Measurements from ENCODE around the gene PASK. TPM values are rescaled to one million over a fixed set of nuclear protein-coding genes. Genes with fewer than 3 reads are reported as not detected.

Gene PASK
- total RNA-seq, 1 experiment from 2014 or later = 80.9 TPM

DNA sequence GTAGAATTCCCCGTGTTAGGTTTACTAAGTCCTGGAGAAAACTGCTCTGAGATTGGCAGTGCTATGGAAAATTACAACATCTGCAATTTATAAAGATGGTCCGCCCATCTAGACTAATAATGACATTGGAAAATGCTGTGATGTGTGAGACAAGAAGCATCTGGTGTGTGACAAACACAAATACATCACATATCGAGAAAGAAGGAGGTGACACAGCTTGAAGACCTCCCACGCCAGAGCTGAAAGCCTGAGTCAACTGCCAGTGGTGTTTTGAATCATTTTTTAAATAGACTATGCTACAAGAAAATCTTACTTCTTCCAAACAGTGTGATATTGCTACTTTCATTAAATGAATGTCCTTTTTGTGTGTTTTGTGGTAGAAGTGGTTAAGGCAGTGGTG, 30.6 kb upstream of the PASK start:
- peak overlapping the region; percentile 40; the same call in 1 of the 2 replicates for H3K27ac Mint-ChIP-seq
- no peak overlapping the region for H3K4me3 Mint-ChIP-seq
- ChIA-PET CTCF (interaction anchor here (0.6 to 2.3 kb wide), 15 partner anchors 17 to 698 kb away, joined by 3 to 12 read pairs (median 4); partner anchors contain the start of genes HDLBP and SEPTIN2), POLR2A (no interaction called here)
- 0 out of 2 replicates have a peak, but pooled peaks cover 5% of the 10 kb centered on the region for H3K4me1 Mint-ChIP-seq
- TF ChIP-seq, protein P1, sequence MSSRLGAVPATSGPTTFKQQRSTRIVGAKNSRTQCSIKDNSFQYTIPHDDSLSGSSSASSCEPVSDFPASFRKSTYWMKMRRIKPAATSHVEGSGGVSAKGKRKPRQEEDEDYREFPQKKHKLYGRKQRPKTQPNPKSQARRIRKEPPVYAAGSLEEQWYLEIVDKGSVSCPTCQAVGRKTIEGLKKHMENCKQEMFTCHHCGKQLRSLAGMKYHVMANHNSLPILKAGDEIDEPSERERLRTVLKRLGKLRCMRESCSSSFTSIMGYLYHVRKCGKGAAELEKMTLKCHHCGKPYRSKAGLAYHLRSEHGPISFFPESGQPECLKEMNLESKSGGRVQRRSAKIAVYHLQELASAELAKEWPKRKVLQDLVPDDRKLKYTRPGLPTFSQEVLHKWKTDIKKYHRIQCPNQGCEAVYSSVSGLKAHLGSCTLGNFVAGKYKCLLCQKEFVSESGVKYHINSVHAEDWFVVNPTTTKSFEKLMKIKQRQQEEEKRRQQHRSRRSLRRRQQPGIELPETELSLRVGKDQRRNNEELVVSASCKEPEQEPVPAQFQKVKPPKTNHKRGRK (CRISPR knock-in tag; IDR thresholded peaks at IDR 0.05; ENCODE audit: borderline replicate concordance) = no peak
- TF ChIP-seq, protein P2, sequence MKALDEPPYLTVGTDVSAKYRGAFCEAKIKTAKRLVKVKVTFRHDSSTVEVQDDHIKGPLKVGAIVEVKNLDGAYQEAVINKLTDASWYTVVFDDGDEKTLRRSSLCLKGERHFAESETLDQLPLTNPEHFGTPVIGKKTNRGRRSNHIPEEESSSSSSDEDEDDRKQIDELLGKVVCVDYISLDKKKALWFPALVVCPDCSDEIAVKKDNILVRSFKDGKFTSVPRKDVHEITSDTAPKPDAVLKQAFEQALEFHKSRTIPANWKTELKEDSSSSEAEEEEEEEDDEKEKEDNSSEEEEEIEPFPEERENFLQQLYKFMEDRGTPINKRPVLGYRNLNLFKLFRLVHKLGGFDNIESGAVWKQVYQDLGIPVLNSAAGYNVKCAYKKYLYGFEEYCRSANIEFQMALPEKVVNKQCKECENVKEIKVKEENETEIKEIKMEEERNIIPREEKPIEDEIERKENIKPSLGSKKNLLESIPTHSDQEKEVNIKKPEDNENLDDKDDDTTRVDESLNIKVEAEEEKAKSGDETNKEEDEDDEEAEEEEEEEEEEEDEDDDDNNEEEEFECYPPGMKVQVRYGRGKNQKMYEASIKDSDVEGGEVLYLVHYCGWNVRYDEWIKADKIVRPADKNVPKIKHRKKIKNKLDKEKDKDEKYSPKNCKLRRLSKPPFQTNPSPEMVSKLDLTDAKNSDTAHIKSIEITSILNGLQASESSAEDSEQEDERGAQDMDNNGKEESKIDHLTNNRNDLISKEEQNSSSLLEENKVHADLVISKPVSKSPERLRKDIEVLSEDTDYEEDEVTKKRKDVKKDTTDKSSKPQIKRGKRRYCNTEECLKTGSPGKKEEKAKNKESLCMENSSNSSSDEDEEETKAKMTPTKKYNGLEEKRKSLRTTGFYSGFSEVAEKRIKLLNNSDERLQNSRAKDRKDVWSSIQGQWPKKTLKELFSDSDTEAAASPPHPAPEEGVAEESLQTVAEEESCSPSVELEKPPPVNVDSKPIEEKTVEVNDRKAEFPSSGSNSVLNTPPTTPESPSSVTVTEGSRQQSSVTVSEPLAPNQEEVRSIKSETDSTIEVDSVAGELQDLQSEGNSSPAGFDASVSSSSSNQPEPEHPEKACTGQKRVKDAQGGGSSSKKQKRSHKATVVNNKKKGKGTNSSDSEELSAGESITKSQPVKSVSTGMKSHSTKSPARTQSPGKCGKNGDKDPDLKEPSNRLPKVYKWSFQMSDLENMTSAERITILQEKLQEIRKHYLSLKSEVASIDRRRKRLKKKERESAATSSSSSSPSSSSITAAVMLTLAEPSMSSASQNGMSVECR (CRISPR knock-in tag; IDR thresholded peaks at IDR 0.05; ENCODE audit: borderline replicate concordance) = no peak
- TF ChIP-seq ZBTB21 (CRISPR knock-in tag; IDR thresholded peaks at IDR 0.05; ENCODE audit: borderline replicate concordance) (no peak), FOXK1 (CRISPR knock-in tag; IDR thresholded peaks at IDR 0.05) (no peak), OVOL2 (CRISPR knock-in tag; IDR thresholded peaks at IDR 0.05; ENCODE audit: borderline replicate concordance) (no peak), GABPB1 (CRISPR knock-in tag; IDR thresholded peaks at IDR 0.05) (no peak), ESRRA (CRISPR knock-in tag; IDR thresholded peaks at IDR 0.05; ENCODE audit: borderline replicate concordance) (no peak), MXD4 (CRISPR knock-in tag; IDR thresholded peaks at IDR 0.05; ENCODE audit: borderline replicate concordance) (no peak), CBFB (CRISPR knock-in tag; IDR thresholded peaks at IDR 0.05; ENCODE audit: low read depth) (no peak), JUN (CRISPR knock-in tag; IDR thresholded peaks at IDR 0.05) (no peak), TCF7 (CRISPR knock-in tag; IDR thresholded peaks at IDR 0.05; ENCODE audit: low read depth) (no peak)
- TF ChIP-seq, protein P3, sequence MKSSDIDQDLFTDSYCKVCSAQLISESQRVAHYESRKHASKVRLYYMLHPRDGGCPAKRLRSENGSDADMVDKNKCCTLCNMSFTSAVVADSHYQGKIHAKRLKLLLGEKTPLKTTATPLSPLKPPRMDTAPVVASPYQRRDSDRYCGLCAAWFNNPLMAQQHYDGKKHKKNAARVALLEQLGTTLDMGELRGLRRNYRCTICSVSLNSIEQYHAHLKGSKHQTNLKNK (CRISPR knock-in tag; IDR thresholded peaks at IDR 0.05) = no peak
- TF ChIP-seq, protein P4, sequence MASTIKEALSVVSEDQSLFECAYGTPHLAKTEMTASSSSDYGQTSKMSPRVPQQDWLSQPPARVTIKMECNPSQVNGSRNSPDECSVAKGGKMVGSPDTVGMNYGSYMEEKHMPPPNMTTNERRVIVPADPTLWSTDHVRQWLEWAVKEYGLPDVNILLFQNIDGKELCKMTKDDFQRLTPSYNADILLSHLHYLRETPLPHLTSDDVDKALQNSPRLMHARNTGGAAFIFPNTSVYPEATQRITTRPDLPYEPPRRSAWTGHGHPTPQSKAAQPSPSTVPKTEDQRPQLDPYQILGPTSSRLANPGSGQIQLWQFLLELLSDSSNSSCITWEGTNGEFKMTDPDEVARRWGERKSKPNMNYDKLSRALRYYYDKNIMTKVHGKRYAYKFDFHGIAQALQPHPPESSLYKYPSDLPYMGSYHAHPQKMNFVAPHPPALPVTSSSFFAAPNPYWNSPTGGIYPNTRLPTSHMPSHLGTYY (CRISPR knock-in tag; IDR thresholded peaks at IDR 0.05) = no peak
- peaks cover 5% of the 10 kb centered on the region for H3K36me3 Mint-ChIP-seq
- H3K9me3 Mint-ChIP-seq = no peaks in the 10 kb centered on the region
- DNase-seq (ENCODE audit: low spot score) (no peak), ATAC-seq (no peak)
- H3K27me3 Mint-ChIP-seq (ENCODE audit: low read depth) = no peaks in the 10 kb centered on the region

DNA sequence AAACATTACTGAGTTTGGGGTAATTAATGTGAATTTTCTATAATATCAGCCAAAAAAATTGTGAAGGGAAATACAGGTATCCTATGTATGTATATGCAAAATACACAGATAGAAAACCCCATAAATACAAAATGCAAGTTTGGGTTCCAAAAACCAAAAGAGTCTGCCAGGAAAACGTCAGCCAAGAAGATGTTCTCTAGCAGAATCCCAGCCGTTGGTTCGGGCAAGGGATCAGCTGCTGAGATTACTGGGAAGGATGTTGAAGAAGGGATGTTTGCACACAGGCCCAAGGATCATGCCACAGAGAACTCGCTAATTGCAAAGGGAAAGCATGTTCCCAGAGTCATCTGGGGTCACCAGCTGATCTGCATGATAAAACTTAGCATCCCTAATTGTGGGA, 29.7 kb upstream of the PASK start:
- ATAC-seq (no peak), DNase-seq (ENCODE audit: low spot score) (no peak)
- no peaks in the 10 kb centered on the region for H3K27me3 Mint-ChIP-seq (ENCODE audit: low read depth)
- 0 out of 2 replicates have a peak, but pooled peaks cover 5% of the 10 kb centered on the region for H3K4me1 Mint-ChIP-seq
- H3K36me3 Mint-ChIP-seq = peaks cover 5% of the 10 kb centered on the region
- ChIA-PET CTCF (interaction anchor here (0.7 kb wide), 1 partner anchor 464 kb away, joined by 3 read pairs; no protein-coding TSS in a partner anchor), POLR2A (no interaction called here)
- H3K9me3 Mint-ChIP-seq = no peaks in the 10 kb centered on the region
- H3K4me3 Mint-ChIP-seq = no peak overlapping the region
- peak overlapping the region; percentile 5; the same call in 1 of the 2 replicates for H3K27ac Mint-ChIP-seq
- TF ChIP-seq GTF2I (CRISPR knock-in tag; conservative IDR thresholded peaks at IDR 0.05) (no peak), ZNF121 (CRISPR knock-in tag; IDR thresholded peaks at IDR 0.05) (no peak), EMX1 (CRISPR knock-in tag; IDR thresholded peaks at IDR 0.05) (no peak), ZNF219 (CRISPR knock-in tag; IDR thresholded peaks at IDR 0.05; ENCODE audit: borderline replicate concordance) (no peak), FOXP1 (CRISPR knock-in tag; IDR thresholded peaks at IDR 0.05; ENCODE audit: borderline replicate concordance) (no peak), IRF2 (CRISPR knock-in tag; IDR thresholded peaks at IDR 0.05; ENCODE audit: borderline replicate concordance, low read depth) (no peak), CREM (CRISPR knock-in tag; IDR thresholded peaks at IDR 0.05) (no peak), NFYB (CRISPR knock-in tag; conservative IDR thresholded peaks at IDR 0.05; ENCODE audit: low read depth) (no peak)
- TF ChIP-seq, protein P5, sequence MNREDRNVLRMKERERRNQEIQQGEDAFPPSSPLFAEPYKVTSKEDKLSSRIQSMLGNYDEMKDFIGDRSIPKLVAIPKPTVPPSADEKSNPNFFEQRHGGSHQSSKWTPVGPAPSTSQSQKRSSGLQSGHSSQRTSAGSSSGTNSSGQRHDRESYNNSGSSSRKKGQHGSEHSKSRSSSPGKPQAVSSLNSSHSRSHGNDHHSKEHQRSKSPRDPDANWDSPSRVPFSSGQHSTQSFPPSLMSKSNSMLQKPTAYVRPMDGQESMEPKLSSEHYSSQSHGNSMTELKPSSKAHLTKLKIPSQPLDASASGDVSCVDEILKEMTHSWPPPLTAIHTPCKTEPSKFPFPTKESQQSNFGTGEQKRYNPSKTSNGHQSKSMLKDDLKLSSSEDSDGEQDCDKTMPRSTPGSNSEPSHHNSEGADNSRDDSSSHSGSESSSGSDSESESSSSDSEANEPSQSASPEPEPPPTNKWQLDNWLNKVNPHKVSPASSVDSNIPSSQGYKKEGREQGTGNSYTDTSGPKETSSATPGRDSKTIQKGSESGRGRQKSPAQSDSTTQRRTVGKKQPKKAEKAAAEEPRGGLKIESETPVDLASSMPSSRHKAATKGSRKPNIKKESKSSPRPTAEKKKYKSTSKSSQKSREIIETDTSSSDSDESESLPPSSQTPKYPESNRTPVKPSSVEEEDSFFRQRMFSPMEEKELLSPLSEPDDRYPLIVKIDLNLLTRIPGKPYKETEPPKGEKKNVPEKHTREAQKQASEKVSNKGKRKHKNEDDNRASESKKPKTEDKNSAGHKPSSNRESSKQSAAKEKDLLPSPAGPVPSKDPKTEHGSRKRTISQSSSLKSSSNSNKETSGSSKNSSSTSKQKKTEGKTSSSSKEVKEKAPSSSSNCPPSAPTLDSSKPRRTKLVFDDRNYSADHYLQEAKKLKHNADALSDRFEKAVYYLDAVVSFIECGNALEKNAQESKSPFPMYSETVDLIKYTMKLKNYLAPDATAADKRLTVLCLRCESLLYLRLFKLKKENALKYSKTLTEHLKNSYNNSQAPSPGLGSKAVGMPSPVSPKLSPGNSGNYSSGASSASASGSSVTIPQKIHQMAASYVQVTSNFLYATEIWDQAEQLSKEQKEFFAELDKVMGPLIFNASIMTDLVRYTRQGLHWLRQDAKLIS (CRISPR knock-in tag; IDR thresholded peaks at IDR 0.05; ENCODE audit: borderline replicate concordance) = no peak
- TF ChIP-seq, protein P6, sequence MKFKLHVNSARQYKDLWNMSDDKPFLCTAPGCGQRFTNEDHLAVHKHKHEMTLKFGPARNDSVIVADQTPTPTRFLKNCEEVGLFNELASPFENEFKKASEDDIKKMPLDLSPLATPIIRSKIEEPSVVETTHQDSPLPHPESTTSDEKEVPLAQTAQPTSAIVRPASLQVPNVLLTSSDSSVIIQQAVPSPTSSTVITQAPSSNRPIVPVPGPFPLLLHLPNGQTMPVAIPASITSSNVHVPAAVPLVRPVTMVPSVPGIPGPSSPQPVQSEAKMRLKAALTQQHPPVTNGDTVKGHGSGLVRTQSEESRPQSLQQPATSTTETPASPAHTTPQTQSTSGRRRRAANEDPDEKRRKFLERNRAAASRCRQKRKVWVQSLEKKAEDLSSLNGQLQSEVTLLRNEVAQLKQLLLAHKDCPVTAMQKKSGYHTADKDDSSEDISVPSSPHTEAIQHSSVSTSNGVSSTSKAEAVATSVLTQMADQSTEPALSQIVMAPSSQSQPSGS (CRISPR knock-in tag; IDR thresholded peaks at IDR 0.05; ENCODE audit: borderline replicate concordance, low read depth) = no peak
